K562 (cell line): ENCODE data around the gene ARHGEF10L. TPM values are rescaled to one million over a fixed set of nuclear protein-coding genes. Genes with fewer than 3 reads are reported as not detected.

Experiments used
- ATAC-seq: fragments of 200-7000 bp; cut with Tn5 transposase; 3 replicates; pipeline ENCODE4 v1.9.1; 2020; ENCODE audit warnings: moderate library complexity
- BruUV-seq: library from RNA; stranded (reverse); fragments of 400-500 nt; replicated peaks from 2 replicates; lab custom pipeline; 2021; lab: Mats Ljungman, UMichigan
- CTCF ChIA-PET: fragments of 300-600 bp; formaldehyde crosslinking; extraction: SDS; loops from one replicate; lab custom pipeline; 2021; ENCODE audit warnings: low intra/inter-chr PET ratio; lab: Yijun Ruan, JAX
- POLR2A ChIA-PET: fragments of 300-600, 350-650 bp; sonication (Branson Sonifier 250); formaldehyde crosslinking; extraction: SDS; loops from one replicate; lab custom pipeline; 2021; ENCODE audit warnings: antibody characterized with exemption, inconsistent platforms; lab: Yijun Ruan, JAX
- DNase-seq, 4 experiments: peaks; one replicate each; pipeline versions ENCODE4 v3.0.0 to v3.0.0-alpha.2; 2011 to 2018; ENCODE audit warnings: low spot score in 3 of 4, mixed read lengths in 3 of 4; ENCODE audit errors: extremely low read depth in 1 of 4
- FAIRE-seq: peaks from 2 replicates; lab custom pipeline; 2011; peaks lifted over from hg19 to GRCh38; lab: Jason Lieb, UNC
- H2AFZ ChIP-seq: 2 replicates; pipeline ENCODE4 v1.6.0; 2011; ENCODE audit warnings: low read depth, low read length, control low read depth, inconsistent platforms
- H3K27ac ChIP-seq: fragments of 200-600 bp; 3 replicates; pipeline ENCODE4 v1.8.0; 2011; ENCODE audit warnings: low read depth, mild to moderate bottlenecking, control low read depth, inconsistent platforms, low read length, moderate library complexity, mixed read lengths; ENCODE audit errors: extremely low read depth
- H3K27me3 ChIP-seq, 2 experiments: fragments of 300-600 bp in 1 of 2; 2 replicates in 1 of 2; 3 replicates in 1 of 2; pipeline versions ENCODE4 v1.6.0 to v1.8.0; 2011; ENCODE audit warnings: inconsistent platforms in 2 of 2, low read length in 2 of 2, mild to moderate bottlenecking in 1 of 2, mixed read lengths in 1 of 2, moderate library complexity in 1 of 2; ENCODE audit not compliant: control insufficient read depth in 2 of 2, insufficient read depth in 2 of 2
- H3K36me3 ChIP-seq: fragments of 300-600 bp; 3 replicates; pipeline ENCODE4 v1.8.0; 2011; ENCODE audit warnings: mild to moderate bottlenecking, low read length, inconsistent platforms; ENCODE audit not compliant: control insufficient read depth, insufficient read depth
- H3K4me1 ChIP-seq, 2 experiments: fragments of 200-600 bp in 1 of 2; replicated peaks in 1 of 2; 2 replicates in 1 of 2; 3 replicates in 1 of 2; pipeline versions ENCODE4 v1.5.1 to v1.8.0; 2011; ENCODE audit warnings: inconsistent platforms in 2 of 2, low read length in 2 of 2, mild to moderate bottlenecking in 1 of 2, mixed read lengths in 1 of 2, moderate library complexity in 1 of 2; ENCODE audit not compliant: control insufficient read depth in 2 of 2, insufficient read depth in 2 of 2
- H3K4me2 ChIP-seq: 2 replicates; pipeline ENCODE4 v1.6.1; 2011; ENCODE audit warnings: low read length, control low read depth, inconsistent platforms, mixed read lengths; ENCODE audit not compliant: insufficient read depth
- H3K4me3 ChIP-seq: fragments of 200-600 bp; sonication (generic), shearing (Covaris generic); 2 replicates; pipeline ENCODE4 v1.5.1; 2016; ENCODE audit warnings: control low read depth, inconsistent platforms
- H3K79me2 ChIP-seq: fragments of 200-600 bp; 3 replicates; pipeline ENCODE4 v1.8.0; 2011; ENCODE audit warnings: low read length, inconsistent platforms; ENCODE audit not compliant: control insufficient read depth, insufficient read depth
- H3K9ac ChIP-seq, 2 experiments: 2 replicates each; pipeline versions ENCODE4 v1.6.0 to v1.6.1; 2011; ENCODE audit warnings: low read depth in 2 of 2, low read length in 2 of 2, control low read depth in 1 of 2, inconsistent platforms in 1 of 2, mild to moderate bottlenecking in 1 of 2, mixed read lengths in 1 of 2; ENCODE audit not compliant: insufficient read depth in 1 of 2
- H3K9me1 ChIP-seq: one replicate; pipeline ENCODE4 v1.6.0; 2011; ENCODE audit warnings: inconsistent platforms, mild to moderate bottlenecking, low read length, moderate library complexity; ENCODE audit not compliant: control insufficient read depth, insufficient read depth
- H3K9me3 ChIP-seq: replicated peaks from 2 replicates; pipeline ENCODE4 v1.5.1; 2011; ENCODE audit warnings: low read depth, low read length, inconsistent platforms; ENCODE audit not compliant: control insufficient read depth, insufficient read depth
- H4K20me1 ChIP-seq: replicated peaks from 2 replicates; pipeline ENCODE4 v1.6.1; 2011; ENCODE audit warnings: low read length, inconsistent platforms, mixed read lengths; ENCODE audit not compliant: control insufficient read depth, insufficient read depth
- CREM ChIP-seq: IDR thresholded peaks from 2 replicates; pipeline ENCODE4 v1.6.1; 2014; ENCODE audit warnings: antibody characterized with exemption, low read depth
- CTCF ChIP-seq, 3 experiments: IDR thresholded peaks in 2 of 3; conservative IDR thresholded peaks in 1 of 3; 2 replicates each; pipeline ENCODE4 v1.5.1; 2011 to 2012; ENCODE audit warnings: low read length in 3 of 3, mild to moderate bottlenecking in 3 of 3, control low read depth in 2 of 3, improper control_type of control experiment in 1 of 3, inconsistent platforms in 1 of 3, low read depth in 1 of 3, mixed read lengths in 1 of 3, moderate library complexity in 1 of 3; ENCODE audit not compliant: insufficient read depth in 2 of 3
- KDM4B ChIP-seq, 2 experiments: fragments of 450-650 bp in 1 of 2; sonication (generic) in 1 of 2; IDR thresholded peaks; 2 replicates each; pipeline ENCODE4 v1.6.1; 2016 to 2017; ENCODE audit warnings: borderline replicate concordance in 2 of 2, antibody characterized with exemption in 1 of 2, low read depth in 1 of 2, mild to moderate bottlenecking in 1 of 2
- MLLT1 ChIP-seq, 2 experiments: fragments of 450-650 bp; IDR thresholded peaks; 2 replicates each; pipeline ENCODE4 v1.6.1; 2016
- PKNOX1 ChIP-seq: fragments of 450-650 bp; IDR thresholded peaks from 2 replicates; pipeline ENCODE4 v1.6.1; 2016
- PTTG1 ChIP-seq: fragments of 450-650 bp; IDR thresholded peaks from 2 replicates; pipeline ENCODE4 v1.6.1; 2016; ENCODE audit warnings: low read depth, mild to moderate bottlenecking, missing genetic modification characterization, missing compliant biosample characterization
- RAD51 ChIP-seq: fragments of 450-650 bp; IDR thresholded peaks from 2 replicates; pipeline ENCODE4 v1.7.1; 2016; ENCODE audit warnings: low read depth, mild to moderate bottlenecking, borderline replicate concordance
- SETDB1 ChIP-seq: IDR thresholded peaks from one replicate; pipeline ENCODE4 v1.6.1; 2012; ENCODE audit warnings: low read length, control low read depth, inconsistent platforms
- WGBS: fragments of 100-300 bp; shearing (Covaris generic); methylation state at CpG from one replicate; pipeline ENCODE4 v1.1.6; 2016; ENCODE audit warnings: low coverage, mixed read lengths; ENCODE audit not compliant: insufficient coverage; ENCODE audit errors: missing lambda C conversion rate; 5-methylcytosine and 5-hydroxymethylcytosine counted together
- in situ Hi-C: fragments of 300-500 bp; cut with MboI; formaldehyde crosslinking; loops from 4 replicates; pipeline ENCODE4 v1.15.0; 2018; ENCODE audit warnings: inconsistent platforms, mixed read lengths
- intact Hi-C: fragments of 100-400 bp; cut with micrococcal nuclease; formaldehyde crosslinking; loops from 2 replicates; pipeline ENCODE4 v1.14.2; 2022
- polyA plus RNA-seq, 8 experiments: library from polyadenylated mRNA; depleted of rRNA in 4 of 8; stranded (reverse) in 5 of 8; unstranded in 3 of 8; fragments of >200 nt; fragmentation: Nextera tagmentation in 2 of 8; fragmentation: Illumina TruSeq in 1 of 8; extraction: Ambion mirVana in 2 of 8; extraction: Trizol in 1 of 8; gene quantifications; 2 replicates each; pipeline versions ENCODE4 v1.2.1 to v1.2.3, GENCODE V29; 2011 to 2014; ENCODE audit warnings: inconsistent platforms in 1 of 8, missing spikeins in 1 of 8
- total RNA-seq, 7 experiments: library from RNA; depleted of rRNA in 6 of 7; stranded (reverse); fragments of >200 nt in 6 of 7; fragmentation: Illumina TruSeq in 2 of 7; extraction: Trizol in 2 of 7; gene quantifications; 2 replicates each; pipeline versions ENCODE4 v1.2.1 to v1.2.3, GENCODE V29; 2011 to 2021; ENCODE audit warnings: low replicate concordance in 1 of 7
- TF ChIP-seq, protein P1 (sequence below): fragments of 250-450 bp; sonication (Bioruptor Pico); IDR thresholded peaks from 2 replicates; pipeline ENCODE4 v1.4.0; 2020; ENCODE audit warnings: mild to moderate bottlenecking, moderate library complexity, borderline replicate concordance
- TF ChIP-seq, protein P2 (sequence below): fragments of 450-650 bp; formaldehyde crosslinking; IDR thresholded peaks from 2 replicates; pipeline ENCODE4 v1.4.0; 2020; ENCODE audit warnings: mild to moderate bottlenecking, moderate library complexity

Gene ARHGEF10L
- total and polyA plus RNA-seq, 9 of the 15 experiments (the other 6 are each of a cell fraction or from before 2014, with no cell fraction given) = 0.09 to 0.13 TPM; not detected in 7

- TF ChIP-seq KDM4B (IDR thresholded peaks at IDR 0.05; ENCODE audit: borderline replicate concordance in 2 of 2, low read depth in 1 of 2) (no peak), MLLT1 (IDR thresholded peaks at IDR 0.05) (no peak), PTTG1 (tag) (no peak)
- TF ChIP-seq, protein P1, sequence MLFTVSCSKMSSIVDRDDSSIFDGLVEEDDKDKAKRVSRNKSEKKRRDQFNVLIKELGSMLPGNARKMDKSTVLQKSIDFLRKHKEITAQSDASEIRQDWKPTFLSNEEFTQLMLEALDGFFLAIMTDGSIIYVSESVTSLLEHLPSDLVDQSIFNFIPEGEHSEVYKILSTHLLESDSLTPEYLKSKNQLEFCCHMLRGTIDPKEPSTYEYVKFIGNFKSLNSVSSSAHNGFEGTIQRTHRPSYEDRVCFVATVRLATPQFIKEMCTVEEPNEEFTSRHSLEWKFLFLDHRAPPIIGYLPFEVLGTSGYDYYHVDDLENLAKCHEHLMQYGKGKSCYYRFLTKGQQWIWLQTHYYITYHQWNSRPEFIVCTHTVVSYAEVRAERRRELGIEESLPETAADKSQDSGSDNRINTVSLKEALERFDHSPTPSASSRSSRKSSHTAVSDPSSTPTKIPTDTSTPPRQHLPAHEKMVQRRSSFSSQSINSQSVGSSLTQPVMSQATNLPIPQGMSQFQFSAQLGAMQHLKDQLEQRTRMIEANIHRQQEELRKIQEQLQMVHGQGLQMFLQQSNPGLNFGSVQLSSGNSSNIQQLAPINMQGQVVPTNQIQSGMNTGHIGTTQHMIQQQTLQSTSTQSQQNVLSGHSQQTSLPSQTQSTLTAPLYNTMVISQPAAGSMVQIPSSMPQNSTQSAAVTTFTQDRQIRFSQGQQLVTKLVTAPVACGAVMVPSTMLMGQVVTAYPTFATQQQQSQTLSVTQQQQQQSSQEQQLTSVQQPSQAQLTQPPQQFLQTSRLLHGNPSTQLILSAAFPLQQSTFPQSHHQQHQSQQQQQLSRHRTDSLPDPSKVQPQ (CRISPR knock-in tag) = no peak
Observed at GRCh38 chr1:17739050-17739449, 199.6 kb downstream of the ARHGEF10L start (continued).

- no peak for ATAC-seq
- Histone ChIP-seq H3K27me3 (peaks cover 3 to 46% of the 10 kb centered on the region in 2 experiments; a peak in 4 of 5 replicates), H3K27ac (no peak overlapping the region), H4K20me1 (no peaks in the 10 kb centered on the region), H3K79me2 (no peaks in the 10 kb centered on the region), H3K9me1 (no peaks in the 10 kb centered on the region), H3K36me3 (no peaks in the 10 kb centered on the region), H3K4me3 (no peak overlapping the region), H3K9me3 (no peaks in the 10 kb centered on the region), H2AFZ (no peak overlapping the region), H3K9ac (no peak overlapping the region), H3K4me2 (no peak overlapping the region), H3K4me1 (no peaks in the 10 kb centered on the region)
- no TSS peak for BruUV-seq
- ChIA-PET POLR2A (interaction anchor here (0.8 to 0.9 kb wide), 2 partner anchors 32 to 134 kb away, joined by 3 to 5 read pairs; no protein-coding TSS in a partner anchor), CTCF (interaction anchor here (0.6 kb wide), 1 partner anchor 74 kb away, joined by 3 read pairs; no protein-coding TSS in a partner anchor)
- in situ Hi-C loops = no loop called here
- no peak for FAIRE-seq
- peak in 2 of 4 experiments; percentile 25 to 36 for DNase-seq
- intact Hi-C loops = loop anchor here (10.0 kb wide), 1 partner anchor 246 kb away; no protein-coding TSS in a partner anchor
- WGBS = 0% methylated on average over 5 of the region's 5 CpGs
- TF ChIP-seq CTCF (IDR thresholded peaks at IDR 0.05 in 2 of 3, conservative IDR thresholded peaks at IDR 0.05 in 1 of 3; ENCODE audit: insufficient read depth in 2 of 3, low read depth in 1 of 3, low read length in 3 of 3) (0 out of 6 replicates have a peak, but pooled peaks of 2 of the 3 experiments have one; percentile 6 to 16), PKNOX1 (no peak), CREM (no peak), SETDB1 (no peak), RAD51 (no peak)
- TF ChIP-seq, protein P2, sequence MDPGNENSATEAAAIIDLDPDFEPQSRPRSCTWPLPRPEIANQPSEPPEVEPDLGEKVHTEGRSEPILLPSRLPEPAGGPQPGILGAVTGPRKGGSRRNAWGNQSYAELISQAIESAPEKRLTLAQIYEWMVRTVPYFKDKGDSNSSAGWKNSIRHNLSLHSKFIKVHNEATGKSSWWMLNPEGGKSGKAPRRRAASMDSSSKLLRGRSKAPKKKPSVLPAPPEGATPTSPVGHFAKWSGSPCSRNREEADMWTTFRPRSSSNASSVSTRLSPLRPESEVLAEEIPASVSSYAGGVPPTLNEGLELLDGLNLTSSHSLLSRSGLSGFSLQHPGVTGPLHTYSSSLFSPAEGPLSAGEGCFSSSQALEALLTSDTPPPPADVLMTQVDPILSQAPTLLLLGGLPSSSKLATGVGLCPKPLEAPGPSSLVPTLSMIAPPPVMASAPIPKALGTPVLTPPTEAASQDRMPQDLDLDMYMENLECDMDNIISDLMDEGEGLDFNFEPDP (CRISPR knock-in tag) = no peak
Observed at GRCh38 chr1:17741052-17741451, 201.6 kb downstream of the ARHGEF10L start.
